ENCODE results near the gene HNRNPUL2. TPM values are rescaled to one million over a fixed set of nuclear protein-coding genes. Genes with fewer than 3 reads are reported as not detected.
"Not testable (repeated sequence)": the region's sequence is repeated elsewhere in the genome, so short reads cannot be mapped to it uniquely, and the experiment has no call there.

Gene HNRNPUL2
- total RNA-seq, 1 experiment from 2014 or later, result 47.3 TPM

DNA sequence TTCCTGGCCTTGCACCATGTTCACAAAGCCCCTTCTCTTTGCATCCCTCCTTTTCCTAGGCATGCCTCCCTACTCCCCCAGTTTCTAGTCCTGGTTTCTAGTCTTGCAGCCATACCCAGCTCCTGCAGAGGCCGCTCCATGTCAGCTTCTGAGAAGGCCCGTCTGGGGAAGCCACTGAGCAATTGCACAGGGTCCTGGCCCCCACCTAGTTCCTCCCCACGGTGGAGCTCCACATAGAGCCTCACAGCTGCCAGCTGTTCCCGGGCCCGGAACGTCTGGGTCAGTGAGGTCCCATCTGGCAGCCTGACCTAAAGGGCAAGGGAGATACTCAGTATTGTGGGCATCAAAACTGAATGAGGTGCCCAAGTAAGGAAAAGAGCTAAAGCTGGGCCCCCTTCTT lies 50.6 kb downstream of the HNRNPUL2 start:
- H3K36me3 ChIP-seq (ENCODE audit: control insufficient read depth, insufficient read depth, low read length), result no peaks in the 10 kb centered on the region; the same call in 1 of the 2 replicates
- H3K4me1 ChIP-seq (ENCODE audit: control insufficient read depth, insufficient read depth, low read length), result peaks cover 19% of the 10 kb centered on the region
- H3K27me3 ChIP-seq (ENCODE audit: control insufficient read depth, insufficient read depth, low read length), result no peaks in the 10 kb centered on the region
- no TSS peak for BruUV-seq (replicated peaks)
- H3K27ac ChIP-seq (ENCODE audit: low read length), result no peak overlapping the region
- intact Hi-C loops (cut with micrococcal nuclease; ENCODE audit: unreplicated experiment) (no loop called here), in situ Hi-C loops (cut with HindIII; ENCODE audit: low pct_unique_long_range_greater_than_20kb, low sequenced_read_pairs) (no loop called here)
- DNase-seq (ENCODE audit: low read depth, low spot score), result no peak
- ChIA-PET CTCF (no interaction called here), POLR2A (interaction anchor here (1.4 kb wide), 1 partner anchor 10 kb away, joined by 4 read pairs; no protein-coding TSS in a partner anchor)
- no peak for TF ChIP-seq SIN3A (IDR thresholded peaks at IDR 0.05; ENCODE audit: borderline replicate concordance, insufficient read depth, low read depth, low read length)
- no peak for TF ChIP-seq POLR2AphosphoS5 (IDR thresholded peaks at IDR 0.05; ENCODE audit: low read depth, low read length)
- TF ChIP-seq, protein P1, sequence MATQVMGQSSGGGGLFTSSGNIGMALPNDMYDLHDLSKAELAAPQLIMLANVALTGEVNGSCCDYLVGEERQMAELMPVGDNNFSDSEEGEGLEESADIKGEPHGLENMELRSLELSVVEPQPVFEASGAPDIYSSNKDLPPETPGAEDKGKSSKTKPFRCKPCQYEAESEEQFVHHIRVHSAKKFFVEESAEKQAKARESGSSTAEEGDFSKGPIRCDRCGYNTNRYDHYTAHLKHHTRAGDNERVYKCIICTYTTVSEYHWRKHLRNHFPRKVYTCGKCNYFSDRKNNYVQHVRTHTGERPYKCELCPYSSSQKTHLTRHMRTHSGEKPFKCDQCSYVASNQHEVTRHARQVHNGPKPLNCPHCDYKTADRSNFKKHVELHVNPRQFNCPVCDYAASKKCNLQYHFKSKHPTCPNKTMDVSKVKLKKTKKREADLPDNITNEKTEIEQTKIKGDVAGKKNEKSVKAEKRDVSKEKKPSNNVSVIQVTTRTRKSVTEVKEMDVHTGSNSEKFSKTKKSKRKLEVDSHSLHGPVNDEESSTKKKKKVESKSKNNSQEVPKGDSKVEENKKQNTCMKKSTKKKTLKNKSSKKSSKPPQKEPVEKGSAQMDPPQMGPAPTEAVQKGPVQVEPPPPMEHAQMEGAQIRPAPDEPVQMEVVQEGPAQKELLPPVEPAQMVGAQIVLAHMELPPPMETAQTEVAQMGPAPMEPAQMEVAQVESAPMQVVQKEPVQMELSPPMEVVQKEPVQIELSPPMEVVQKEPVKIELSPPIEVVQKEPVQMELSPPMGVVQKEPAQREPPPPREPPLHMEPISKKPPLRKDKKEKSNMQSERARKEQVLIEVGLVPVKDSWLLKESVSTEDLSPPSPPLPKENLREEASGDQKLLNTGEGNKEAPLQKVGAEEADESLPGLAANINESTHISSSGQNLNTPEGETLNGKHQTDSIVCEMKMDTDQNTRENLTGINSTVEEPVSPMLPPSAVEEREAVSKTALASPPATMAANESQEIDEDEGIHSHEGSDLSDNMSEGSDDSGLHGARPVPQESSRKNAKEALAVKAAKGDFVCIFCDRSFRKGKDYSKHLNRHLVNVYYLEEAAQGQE (IDR thresholded peaks at IDR 0.05; ENCODE audit: insufficient read depth in 1 of 2, low read depth in 2 of 2, low read length in 1 of 2), result no peak
- TF ChIP-seq, protein P2, sequence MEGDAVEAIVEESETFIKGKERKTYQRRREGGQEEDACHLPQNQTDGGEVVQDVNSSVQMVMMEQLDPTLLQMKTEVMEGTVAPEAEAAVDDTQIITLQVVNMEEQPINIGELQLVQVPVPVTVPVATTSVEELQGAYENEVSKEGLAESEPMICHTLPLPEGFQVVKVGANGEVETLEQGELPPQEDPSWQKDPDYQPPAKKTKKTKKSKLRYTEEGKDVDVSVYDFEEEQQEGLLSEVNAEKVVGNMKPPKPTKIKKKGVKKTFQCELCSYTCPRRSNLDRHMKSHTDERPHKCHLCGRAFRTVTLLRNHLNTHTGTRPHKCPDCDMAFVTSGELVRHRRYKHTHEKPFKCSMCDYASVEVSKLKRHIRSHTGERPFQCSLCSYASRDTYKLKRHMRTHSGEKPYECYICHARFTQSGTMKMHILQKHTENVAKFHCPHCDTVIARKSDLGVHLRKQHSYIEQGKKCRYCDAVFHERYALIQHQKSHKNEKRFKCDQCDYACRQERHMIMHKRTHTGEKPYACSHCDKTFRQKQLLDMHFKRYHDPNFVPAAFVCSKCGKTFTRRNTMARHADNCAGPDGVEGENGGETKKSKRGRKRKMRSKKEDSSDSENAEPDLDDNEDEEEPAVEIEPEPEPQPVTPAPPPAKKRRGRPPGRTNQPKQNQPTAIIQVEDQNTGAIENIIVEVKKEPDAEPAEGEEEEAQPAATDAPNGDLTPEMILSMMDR (IDR thresholded peaks at IDR 0.05), result no peak
- TF ChIP-seq TCF7L2 (IDR thresholded peaks at IDR 0.05; ENCODE audit: low read depth, low read length), result no peak
- no peaks in the 10 kb centered on the region for H3K9me3 ChIP-seq (ENCODE audit: control insufficient read depth, insufficient read depth, low read depth, low read length)
- H3K4me3 ChIP-seq (ENCODE audit: low read depth in 2 of 2, low read length in 2 of 2), result no peak overlapping the region
- ATAC-seq, result no peak

DNA sequence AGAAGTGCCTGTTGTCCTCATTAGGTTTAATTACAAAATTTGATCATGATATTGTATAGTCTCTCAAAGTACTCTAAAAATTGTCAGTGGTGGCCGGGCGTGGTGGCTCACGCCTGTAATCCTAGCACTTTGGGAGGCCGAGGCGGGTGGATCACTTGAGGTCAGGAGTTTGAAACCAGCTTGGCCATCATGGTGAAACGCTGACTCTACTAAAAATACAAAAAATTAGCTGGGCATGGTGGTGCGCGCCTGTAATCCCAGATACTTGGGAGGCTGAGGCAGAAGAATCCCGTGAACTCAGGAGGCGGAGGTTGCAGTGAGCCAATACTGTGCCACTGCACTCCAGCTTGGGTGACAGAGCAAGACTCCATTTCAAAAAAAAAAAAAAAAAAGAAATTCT lies 51.8 kb downstream of the HNRNPUL2 start:
- H3K27me3 ChIP-seq (ENCODE audit: control insufficient read depth, insufficient read depth, low read length); in situ Hi-C loops (cut with HindIII; ENCODE audit: low pct_unique_long_range_greater_than_20kb, low sequenced_read_pairs); ATAC-seq; DNase-seq (ENCODE audit: low read depth, low spot score); H3K27ac ChIP-seq (ENCODE audit: low read length); CTCF ChIA-PET; H3K9me3 ChIP-seq (ENCODE audit: control insufficient read depth, insufficient read depth, low read depth, low read length); H3K4me3 ChIP-seq (ENCODE audit: low read depth in 2 of 2, low read length in 2 of 2); H3K36me3 ChIP-seq (ENCODE audit: control insufficient read depth, insufficient read depth, low read length); intact Hi-C loops (cut with micrococcal nuclease; ENCODE audit: unreplicated experiment); BruUV-seq (replicated peaks): not testable (repeated sequence)
- POLR2A ChIA-PET, result interaction anchor here (0.6 kb wide), 1 partner anchor 8 kb away, joined by 3 read pairs; no protein-coding TSS in a partner anchor
- H3K4me1 ChIP-seq (ENCODE audit: control insufficient read depth, insufficient read depth, low read length), result peaks cover 19% of the 10 kb centered on the region

DNA sequence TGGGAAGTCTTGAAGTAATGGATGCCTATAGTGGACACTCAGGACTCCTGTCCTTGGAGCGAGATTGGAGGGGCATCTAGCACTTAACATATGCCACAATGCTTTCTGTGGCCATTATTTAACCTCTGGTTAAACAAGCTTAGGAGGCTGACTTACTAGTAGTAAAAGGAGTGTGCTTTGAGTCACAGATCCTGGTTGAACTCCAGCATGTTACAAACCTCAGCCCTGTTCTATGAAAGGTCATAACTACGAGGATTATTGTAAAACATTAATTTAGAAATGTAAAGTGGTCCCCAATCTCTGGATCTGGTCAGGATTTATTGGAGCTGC lies 54.1 kb downstream of the HNRNPUL2 start:
- TF ChIP-seq, protein P2 (IDR thresholded peaks at IDR 0.05), result no peak
- TF ChIP-seq, protein P1 (IDR thresholded peaks at IDR 0.05; ENCODE audit: insufficient read depth in 1 of 2, low read depth in 2 of 2, low read length in 1 of 2), result no peak
- TF ChIP-seq POLR2AphosphoS5 (IDR thresholded peaks at IDR 0.05; ENCODE audit: low read depth, low read length) (no peak), TCF7L2 (IDR thresholded peaks at IDR 0.05; ENCODE audit: low read depth, low read length) (no peak), SIN3A (IDR thresholded peaks at IDR 0.05; ENCODE audit: borderline replicate concordance, insufficient read depth, low read depth, low read length) (no peak)
- DNase-seq (ENCODE audit: low read depth, low spot score) (no peak), ATAC-seq (no peak)
- H3K4me1 ChIP-seq (ENCODE audit: control insufficient read depth, insufficient read depth, low read length), result peaks cover 31% of the 10 kb centered on the region
- no TSS peak for BruUV-seq (replicated peaks)
- CTCF ChIA-PET, result no interaction called here
- H3K4me3 ChIP-seq (ENCODE audit: low read depth in 2 of 2, low read length in 2 of 2), result peak overlapping the region; percentile 78 to 89
- H3K36me3 ChIP-seq (ENCODE audit: control insufficient read depth, insufficient read depth, low read length), result no peaks in the 10 kb centered on the region; the same call in 1 of the 2 replicates
- no peaks in the 10 kb centered on the region for H3K9me3 ChIP-seq (ENCODE audit: control insufficient read depth, insufficient read depth, low read depth, low read length)
- peak overlapping the region; percentile 93 for H3K27ac ChIP-seq (ENCODE audit: low read length)
- POLR2A ChIA-PET, result interaction anchor here (0.7 to 1.2 kb wide), 2 partner anchors 8 to 53 kb away, joined by 3 to 4 read pairs; partner anchors contain the start of genes C11orf98 and CSKMT
- intact Hi-C loops (cut with micrococcal nuclease; ENCODE audit: unreplicated experiment), result no loop called here
- in situ Hi-C loops (cut with HindIII; ENCODE audit: low pct_unique_long_range_greater_than_20kb, low sequenced_read_pairs), result no loop called here
- H3K27me3 ChIP-seq (ENCODE audit: control insufficient read depth, insufficient read depth, low read length), result no peaks in the 10 kb centered on the region
